Activated CD8-positive, alpha-beta T cell treated with anti-CD3 and anti-CD28 coated beads for 36 hours (primary cell): ENCODE results near the gene TASL. TPM values are rescaled to one million over a fixed set of nuclear protein-coding genes. Genes with fewer than 3 reads are reported as not detected.
A peak's percentile ranks its signal among the peaks of the same experiment; 100 is the strongest.

Experiments
- ATAC-seq: fragments of 200-7000 bp; cut with Tn5 transposase; one replicate; pipeline ENCODE4 v1.10.0; 2021; ENCODE audit warnings: mild to moderate bottlenecking, moderate library complexity
- CTCF ChIA-PET: fragments of 350-600 bp; sonication (Branson Sonifier 250); formaldehyde crosslinking; loops from one replicate; lab custom pipeline; 2021; ENCODE audit warnings: antibody characterized with exemption; lab: Charles Lee
- POLR2A ChIA-PET: fragments of 350-600 bp; sonication (Branson Sonifier 250); formaldehyde crosslinking; loops from one replicate; lab custom pipeline; 2021; ENCODE audit warnings: antibody characterized with exemption; lab: Charles Lee
- DNase-seq: peaks from one replicate; pipeline ENCODE4 v3.0.0-alpha.2; 2020
- H3K27ac Mint-ChIP-seq: one replicate; pipeline ENCODE4 v1.8.0; 2021; ENCODE audit warnings: mild to moderate bottlenecking, mixed read lengths
- H3K27me3 Mint-ChIP-seq: one replicate; pipeline ENCODE4 v1.8.0; 2021; ENCODE audit warnings: mixed read lengths
- H3K36me3 Mint-ChIP-seq: one replicate; pipeline ENCODE4 v1.8.0; 2021; ENCODE audit warnings: low read depth, mixed read lengths
- H3K4me1 Mint-ChIP-seq: one replicate; pipeline ENCODE4 v1.8.0; 2021; ENCODE audit warnings: low read depth, mixed read lengths
- H3K4me3 Mint-ChIP-seq: one replicate; pipeline ENCODE4 v1.8.0; 2021; ENCODE audit warnings: mild to moderate bottlenecking, moderate library complexity, mixed read lengths
- H3K9me3 Mint-ChIP-seq: one replicate; pipeline ENCODE4 v1.8.0; 2021; ENCODE audit warnings: mixed read lengths
- CTCF ChIP-seq: fragments of 200-600 bp; IDR thresholded peaks from one replicate; pipeline ENCODE4 v1.8.0; 2022; ENCODE audit warnings: antibody characterized with exemption, mild to moderate bottlenecking
- intact Hi-C: fragments of 100-400 bp; cut with micrococcal nuclease; formaldehyde crosslinking; loops from one replicate; pipeline ENCODE4 v1.10.0; 2022
- total RNA-seq, 2 experiments: library from RNA; stranded (reverse); gene quantifications; one replicate each; pipeline ENCODE4 v1.2.3, GENCODE V29; 2021

TASL gene
- total RNA-seq, 2 experiments from 2014 or later = 1.7 TPM

DNA sequence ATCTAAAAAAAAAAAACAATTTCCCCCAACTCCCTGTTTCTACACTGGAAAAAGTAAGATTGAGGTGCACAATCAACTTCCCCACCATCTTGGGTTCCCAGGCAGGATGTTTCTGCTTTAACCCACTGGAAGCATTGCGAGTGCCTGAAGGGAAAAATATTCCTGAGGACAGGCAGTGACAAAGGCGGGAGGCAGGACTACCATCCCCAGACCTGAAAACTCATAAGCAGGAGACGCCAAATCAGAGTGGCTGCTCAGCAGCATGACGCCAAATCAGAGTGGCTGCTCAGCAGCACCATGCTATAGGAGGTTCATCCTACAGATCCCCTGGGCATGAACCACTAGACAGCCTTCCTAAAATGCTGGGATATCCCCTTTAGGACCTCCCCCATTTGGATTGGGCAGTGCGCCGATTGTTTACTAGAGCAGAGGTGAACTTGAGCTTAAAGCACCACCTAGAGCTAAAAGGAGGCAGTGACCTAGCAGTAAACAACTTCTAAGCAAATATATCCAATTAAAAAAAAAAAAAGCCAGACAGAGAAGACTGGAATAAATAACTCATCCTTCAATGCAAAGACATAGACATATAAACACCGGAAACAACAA, 40.7 kb upstream of the TASL start:
- H3K36me3 Mint-ChIP-seq = peaks cover 3% of the 10 kb centered on the region
- H3K9me3 Mint-ChIP-seq = peaks cover 8% of the 10 kb centered on the region
- POLR2A ChIA-PET = no interaction called here
- TF ChIP-seq CTCF = no peak
- DNase-seq (no peak), ATAC-seq (no peak)
- no peak overlapping the region for H3K4me3 Mint-ChIP-seq
- H3K4me1 Mint-ChIP-seq = no peaks in the 10 kb centered on the region
- H3K27me3 Mint-ChIP-seq = no peaks in the 10 kb centered on the region
- no peak overlapping the region for H3K27ac Mint-ChIP-seq
- CTCF ChIA-PET = no interaction called here
- intact Hi-C loops = no loop called here

DNA sequence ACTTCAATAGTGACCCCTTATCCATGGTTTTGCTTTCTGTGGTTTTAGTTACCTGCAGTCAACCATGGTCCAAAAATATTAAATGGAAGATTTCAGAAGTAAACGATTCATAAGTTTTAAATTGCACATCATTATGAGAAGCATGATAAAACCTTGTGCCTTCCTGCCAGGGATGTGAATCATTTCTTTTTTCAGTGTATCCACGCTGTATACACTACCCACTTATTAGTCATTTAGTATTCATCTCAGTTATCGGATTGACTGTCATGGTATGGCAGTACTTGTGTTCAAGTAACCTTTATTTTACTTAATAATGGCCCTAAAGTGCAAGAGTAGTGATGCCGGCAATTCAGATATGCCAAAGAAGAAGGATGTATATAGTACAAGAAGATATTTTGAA, 37.7 kb upstream of the TASL start:
- intact Hi-C loops = no loop called here
- CTCF ChIA-PET = no interaction called here
- H3K4me3 Mint-ChIP-seq = no peak overlapping the region

DNA sequence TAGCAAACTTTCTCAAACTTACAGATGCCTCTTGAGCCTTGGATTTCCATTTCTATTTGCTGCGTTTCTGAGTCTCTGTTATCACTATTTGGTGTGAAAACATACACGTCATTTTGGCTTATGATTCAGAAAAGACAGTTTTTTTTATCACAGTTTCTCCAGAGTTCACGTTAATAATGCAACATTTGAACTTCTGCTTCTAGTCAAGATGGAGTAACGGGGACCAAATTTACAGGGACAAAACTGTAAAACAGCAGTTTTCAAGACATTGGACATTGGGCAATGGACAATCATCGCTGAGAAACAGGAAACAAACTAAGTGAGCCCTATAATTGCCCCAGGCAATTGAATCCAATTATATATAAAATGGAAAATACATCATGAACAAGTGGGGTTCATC, 36.2 kb upstream of the TASL start:
- H3K4me3 Mint-ChIP-seq = no peak overlapping the region
- H3K9me3 Mint-ChIP-seq = no peaks in the 10 kb centered on the region
- ChIA-PET POLR2A (no interaction called here), CTCF (no interaction called here)
- H3K4me1 Mint-ChIP-seq = no peaks in the 10 kb centered on the region
- H3K27ac Mint-ChIP-seq = no peak overlapping the region
- no peak for TF ChIP-seq CTCF
- ATAC-seq (no peak), DNase-seq (no peak)
- no peaks in the 10 kb centered on the region for H3K27me3 Mint-ChIP-seq
- H3K36me3 Mint-ChIP-seq = no peaks in the 10 kb centered on the region
- intact Hi-C loops = no loop called here

More for the DNA sequence above, 37.7 kb upstream of the TASL start:
- no peak for DNase-seq
- ATAC-seq = peak; percentile 24
- Mint-ChIP-seq H3K27me3 (no peaks in the 10 kb centered on the region), H3K4me1 (no peaks in the 10 kb centered on the region), H3K9me3 (no peaks in the 10 kb centered on the region), H3K36me3 (no peaks in the 10 kb centered on the region), H3K27ac (no peak overlapping the region)
- TF ChIP-seq CTCF = no peak
- POLR2A ChIA-PET = no interaction called here

DNA sequence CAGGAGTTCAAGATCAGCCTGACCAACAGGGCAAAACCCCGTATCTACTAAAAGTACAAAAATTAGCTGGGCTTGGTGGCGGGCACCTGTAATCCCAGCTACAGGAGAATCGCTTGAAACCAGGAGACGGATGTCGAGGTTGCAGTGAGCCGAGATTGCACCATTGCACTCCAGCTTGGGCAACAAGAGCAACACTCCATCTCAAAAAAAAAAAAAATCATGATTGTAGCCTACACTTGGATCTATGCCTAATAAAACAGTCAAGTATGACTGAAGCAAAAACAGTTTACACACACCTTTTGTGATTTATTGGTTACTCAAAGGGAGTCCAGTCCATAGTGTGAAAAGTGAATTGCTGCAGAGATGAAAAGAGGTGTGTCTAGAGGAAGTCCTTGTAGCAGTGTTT, 34.7 kb upstream of the TASL start:
- TF ChIP-seq CTCF = no peak
- Mint-ChIP-seq H3K27ac (no peak overlapping the region), H3K27me3 (no peaks in the 10 kb centered on the region), H3K4me1 (no peaks in the 10 kb centered on the region), H3K36me3 (no peaks in the 10 kb centered on the region), H3K4me3 (no peak overlapping the region), H3K9me3 (no peaks in the 10 kb centered on the region)
- intact Hi-C loops = no loop called here
- POLR2A ChIA-PET = no interaction called here
- DNase-seq = no peak
- CTCF ChIA-PET = no interaction called here
- ATAC-seq = no peak

- no peaks in the 10 kb centered on the region for H3K4me1 Mint-ChIP-seq
- intact Hi-C loops = no loop called here
- DNase-seq (no peak), ATAC-seq (no peak)
- no peaks in the 10 kb centered on the region for H3K27me3 Mint-ChIP-seq
- no peaks in the 10 kb centered on the region for H3K9me3 Mint-ChIP-seq
- CTCF ChIA-PET = no interaction called here
- H3K36me3 Mint-ChIP-seq = no peaks in the 10 kb centered on the region
- TF ChIP-seq CTCF = no peak
- H3K4me3 Mint-ChIP-seq = no peak overlapping the region
- H3K27ac Mint-ChIP-seq = no peak overlapping the region
- POLR2A ChIA-PET = no interaction called here
Observed at GRCh38 chrX:30610026-30610425, 32.5 kb upstream of the TASL start.
